Stomach (tissue), 4 donors: Measurements from ENCODE around the gene SDR42E1.

Experiments
- POLR2A ChIP-seq, 4 donors: fragments of 450-650 bp; IDR thresholded peaks; one replicate each; pipeline ENCODE4 v1.6.1; 2016; ENCODE audit warnings: antibody characterized with exemption in 4 of 4, control low read depth in 2 of 4, mild to moderate bottlenecking in 1 of 4, moderate library complexity in 1 of 4
- TF ChIP-seq, protein P1 (sequence below), 7 experiments: fragments of 450-650 bp in 4 of 7; fragments of 200-600 bp in 3 of 7; sonication (generic) in 3 of 7; IDR thresholded peaks; one replicate each; pipeline ENCODE4 v1.5.1; 2016 to 2019; ENCODE audit warnings: antibody characterized with exemption in 7 of 7, control low read depth in 2 of 7, mild to moderate bottlenecking in 1 of 7

DNA sequence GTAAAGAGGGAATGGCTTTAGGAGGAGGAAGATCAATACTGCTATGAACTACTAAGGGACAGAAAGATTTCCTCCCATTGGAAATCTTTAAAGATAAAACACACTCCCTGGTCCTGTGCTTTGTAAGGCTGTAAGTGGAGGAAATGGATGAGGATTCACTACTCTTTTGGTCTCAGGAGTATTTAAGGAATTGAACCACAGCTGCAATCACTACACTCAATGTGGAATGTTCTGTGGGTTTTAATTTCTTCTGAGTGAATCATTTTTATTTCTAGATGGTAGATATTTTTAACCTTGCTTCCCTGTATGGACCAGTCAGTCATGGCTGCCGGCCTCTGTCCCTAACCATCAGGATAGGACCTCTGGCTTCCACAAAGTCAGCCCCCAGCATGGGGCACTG lies 65.6 kb downstream of the SDR42E1 start:
- TF ChIP-seq, protein P1, sequence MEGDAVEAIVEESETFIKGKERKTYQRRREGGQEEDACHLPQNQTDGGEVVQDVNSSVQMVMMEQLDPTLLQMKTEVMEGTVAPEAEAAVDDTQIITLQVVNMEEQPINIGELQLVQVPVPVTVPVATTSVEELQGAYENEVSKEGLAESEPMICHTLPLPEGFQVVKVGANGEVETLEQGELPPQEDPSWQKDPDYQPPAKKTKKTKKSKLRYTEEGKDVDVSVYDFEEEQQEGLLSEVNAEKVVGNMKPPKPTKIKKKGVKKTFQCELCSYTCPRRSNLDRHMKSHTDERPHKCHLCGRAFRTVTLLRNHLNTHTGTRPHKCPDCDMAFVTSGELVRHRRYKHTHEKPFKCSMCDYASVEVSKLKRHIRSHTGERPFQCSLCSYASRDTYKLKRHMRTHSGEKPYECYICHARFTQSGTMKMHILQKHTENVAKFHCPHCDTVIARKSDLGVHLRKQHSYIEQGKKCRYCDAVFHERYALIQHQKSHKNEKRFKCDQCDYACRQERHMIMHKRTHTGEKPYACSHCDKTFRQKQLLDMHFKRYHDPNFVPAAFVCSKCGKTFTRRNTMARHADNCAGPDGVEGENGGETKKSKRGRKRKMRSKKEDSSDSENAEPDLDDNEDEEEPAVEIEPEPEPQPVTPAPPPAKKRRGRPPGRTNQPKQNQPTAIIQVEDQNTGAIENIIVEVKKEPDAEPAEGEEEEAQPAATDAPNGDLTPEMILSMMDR (IDR thresholded peaks at IDR 0.05), result no peak
- no peak for TF ChIP-seq POLR2A (IDR thresholded peaks at IDR 0.05)
